ENCODE measurements around the gene PDAP1. TPM values are rescaled to one million over a fixed set of nuclear protein-coding genes. Genes with fewer than 3 reads are reported as not detected.

Gene PDAP1
- total and polyA plus RNA-seq, 2 experiments from 2014 or later, result 52.6 to 93.9 TPM

- DNase-seq (ENCODE audit: low spot score), result no peak
- H3K4me2 ChIP-seq, result no peak overlapping the region
- no peaks in the 10 kb centered on the region for H3K36me3 ChIP-seq (replicated peaks; ENCODE audit: insufficient read depth, low read depth)
- 98% methylated on average over 8 of the region's 8 CpGs for WGBS (ENCODE audit: low lambda C conversion rate, missing lambda C conversion rate)
- H3K4me3 ChIP-seq, result no peak overlapping the region
- no peaks in the 10 kb centered on the region for H3K9me3 ChIP-seq (ENCODE audit: low read depth)
- H3K79me2 ChIP-seq, result peaks cover 16% of the 10 kb centered on the region
- no peaks in the 10 kb centered on the region for H4K20me1 ChIP-seq (ENCODE audit: insufficient read depth, poor library complexity, severe bottlenecking)
- H3K4me1 ChIP-seq (ENCODE audit: insufficient read depth), result no peaks in the 10 kb centered on the region
- H2AFZ ChIP-seq, result no peak overlapping the region
- no peak overlapping the region for H3K27ac ChIP-seq
- H3K27me3 ChIP-seq, result no peaks in the 10 kb centered on the region
- TF ChIP-seq CTCF (IDR thresholded peaks at IDR 0.05; ENCODE audit: poor library complexity) (no peak), EZH2 (IDR thresholded peaks at IDR 0.05; ENCODE audit: borderline replicate concordance) (no peak), EZH2phosphoT487 (IDR thresholded peaks at IDR 0.05; ENCODE audit: low read depth, severe bottlenecking, unreplicated experiment) (no peak)
- no peaks in the 10 kb centered on the region for H3K9me2 ChIP-seq (replicated peaks; ENCODE audit: insufficient read depth)
These were observed 22.8 kb downstream of the PDAP1 start for GRCh38 chr7:99385564-99385963.

GRCh38 chr7:99384523-99384922 lies 23.9 kb downstream of the PDAP1 start:
- Histone ChIP-seq H3K9me2 (replicated peaks; ENCODE audit: insufficient read depth) (no peaks in the 10 kb centered on the region), H3K9me3 (ENCODE audit: low read depth) (no peaks in the 10 kb centered on the region), H3K36me3 (replicated peaks; ENCODE audit: insufficient read depth, low read depth) (no peaks in the 10 kb centered on the region), H4K20me1 (ENCODE audit: insufficient read depth, poor library complexity, severe bottlenecking) (no peaks in the 10 kb centered on the region), H3K79me2 (peaks cover 26% of the 10 kb centered on the region), H3K4me1 (ENCODE audit: insufficient read depth) (peaks cover 9% of the 10 kb centered on the region), H3K4me2 (no peak overlapping the region), H3K27me3 (no peaks in the 10 kb centered on the region), H2AFZ (no peak overlapping the region), H3K27ac (no peak overlapping the region), H3K4me3 (no peak overlapping the region)
- 86% methylated on average over 4 of the region's 4 CpGs for WGBS (ENCODE audit: low lambda C conversion rate, missing lambda C conversion rate)
- DNase-seq (ENCODE audit: low spot score), result no peak
- TF ChIP-seq EZH2phosphoT487 (IDR thresholded peaks at IDR 0.05; ENCODE audit: low read depth, severe bottlenecking, unreplicated experiment) (no peak), CTCF (IDR thresholded peaks at IDR 0.05; ENCODE audit: poor library complexity) (no peak), EZH2 (IDR thresholded peaks at IDR 0.05; ENCODE audit: borderline replicate concordance) (no peak)

- Histone ChIP-seq H3K4me2 (no peak overlapping the region), H3K9me3 (ENCODE audit: low read depth) (no peaks in the 10 kb centered on the region), H2AFZ (no peak overlapping the region), H3K9me2 (replicated peaks; ENCODE audit: insufficient read depth) (no peaks in the 10 kb centered on the region), H3K4me1 (ENCODE audit: insufficient read depth) (peaks cover 15% of the 10 kb centered on the region), H3K4me3 (no peak overlapping the region), H3K27ac (no peak overlapping the region), H3K79me2 (peaks cover 28% of the 10 kb centered on the region), H4K20me1 (ENCODE audit: insufficient read depth, poor library complexity, severe bottlenecking) (no peaks in the 10 kb centered on the region), H3K27me3 (no peaks in the 10 kb centered on the region), H3K36me3 (replicated peaks; ENCODE audit: insufficient read depth, low read depth) (no peaks in the 10 kb centered on the region)
- no peak for TF ChIP-seq CTCF (IDR thresholded peaks at IDR 0.05; ENCODE audit: poor library complexity)
- no peak for TF ChIP-seq EZH2 (IDR thresholded peaks at IDR 0.05; ENCODE audit: borderline replicate concordance)
- no peak for TF ChIP-seq EZH2phosphoT487 (IDR thresholded peaks at IDR 0.05; ENCODE audit: low read depth, severe bottlenecking, unreplicated experiment)
- no peak for DNase-seq (ENCODE audit: low spot score)
- WGBS (ENCODE audit: low lambda C conversion rate, missing lambda C conversion rate), result 96% methylated on average over 13 of the region's 13 CpGs
These were observed 24.5 kb downstream of the PDAP1 start for GRCh38 chr7:99383791-99384370.

All from hepatocyte (in vitro differentiated cells).